NCI-H510A treated with DMSO at 0.1 percent for 48 hours (cell line): ENCODE results near the gene TBL1XR1.

Experiments used
- DNase-seq: peaks from one replicate; lab custom pipeline; 2025; lab: John Stamatoyannopoulos, UW

TBL1XR1 gene

GRCh38 chr3:177197041-177197726, at the start of gene TBL1XR1:
TBL1XR1 (minus strand) TSS chr3:177197482; CDS start chr3:177064977, 132,505 bp downstream.
- DNase-seq = peak; percentile 88

GRCh38 chr3:177245250-177245649, 48.0 kb upstream of the TBL1XR1 start:
- no peak for DNase-seq

- no peak for DNase-seq
These were observed 47.3 kb upstream of the TBL1XR1 start for GRCh38 chr3:177244606-177245005.

- DNase-seq = no peak
These were observed 41.5 kb upstream of the TBL1XR1 start for GRCh38 chr3:177238686-177239216.

GRCh38 chr3:177237206-177237605, 39.9 kb upstream of the TBL1XR1 start:
- no peak for DNase-seq

GRCh38 chr3:177236704-177237103, 39.4 kb upstream of the TBL1XR1 start:
- no peak for DNase-seq

- DNase-seq = no peak
These were observed 36.8 kb upstream of the TBL1XR1 start for GRCh38 chr3:177234121-177234520.

- no peak for DNase-seq
These were observed 34.0 kb upstream of the TBL1XR1 start for GRCh38 chr3:177231242-177231641.

GRCh38 chr3:177230641-177231040, 33.4 kb upstream of the TBL1XR1 start:
- no peak for DNase-seq

- no peak for DNase-seq
These were observed 32.5 kb upstream of the TBL1XR1 start for GRCh38 chr3:177229791-177230190.

GRCh38 chr3:177228601-177229190, 31.4 kb upstream of the TBL1XR1 start:
- no peak for DNase-seq

GRCh38 chr3:177224414-177224813, 27.1 kb upstream of the TBL1XR1 start:
- DNase-seq = no peak

- no peak for DNase-seq
These were observed 24.5 kb upstream of the TBL1XR1 start for GRCh38 chr3:177221744-177222143.

- DNase-seq = no peak
These were observed 23.1 kb upstream of the TBL1XR1 start for GRCh38 chr3:177220136-177220974.

GRCh38 chr3:177213801-177214535, 16.7 kb upstream of the TBL1XR1 start:
- no peak for DNase-seq

GRCh38 chr3:177212756-177213155, 15.5 kb upstream of the TBL1XR1 start:
- no peak for DNase-seq

- DNase-seq = no peak
These were observed 15.0 kb upstream of the TBL1XR1 start for GRCh38 chr3:177212278-177212610.

- DNase-seq = no peak
These were observed 14.4 kb upstream of the TBL1XR1 start for GRCh38 chr3:177211503-177212277.

- no peak for DNase-seq
These were observed 13.6 kb upstream of the TBL1XR1 start for GRCh38 chr3:177210744-177211502.

- no peak for DNase-seq
These were observed 12.2 kb upstream of the TBL1XR1 start for GRCh38 chr3:177209509-177209908.

- DNase-seq = no peak
These were observed 11.5 kb upstream of the TBL1XR1 start for GRCh38 chr3:177208781-177209180.
